Neural cell (in vitro differentiated cells): ENCODE data around the gene SOX18. TPM values are rescaled to one million over a fixed set of nuclear protein-coding genes. Genes with fewer than 3 reads are reported as not detected.

ENCODE experiments used
- H2AFZ ChIP-seq: fragments of 200-600, 300-800 bp; sonication (generic), shearing (Covaris generic); 2 replicates; pipeline ENCODE4 v1.6.0; 2014; ENCODE audit warnings: low read depth, mild to moderate bottlenecking, antibody characterized with exemption, low read length, moderate library complexity
- H3F3A ChIP-seq: fragments of 200-600 bp; shearing (Covaris generic); 2 replicates; pipeline ENCODE4 v1.6.1; 2016; ENCODE audit warnings: mild to moderate bottlenecking, moderate library complexity, mixed read lengths, antibody characterized with exemption, low read length; ENCODE audit not compliant: insufficient read depth, poor library complexity, severe bottlenecking
- H3K27ac ChIP-seq: fragments of 200-600, 300-800 bp; sonication (generic), shearing (Covaris generic); 2 replicates; pipeline ENCODE4 v1.5.1; 2014; ENCODE audit warnings: mild to moderate bottlenecking, low read length, moderate library complexity
- H3K27me3 ChIP-seq: fragments of 300-800, 200-600 bp; sonication (generic), shearing (Covaris generic); 2 replicates; pipeline ENCODE4 v1.6.0; 2014; ENCODE audit warnings: mild to moderate bottlenecking, low read depth, low read length, moderate library complexity; ENCODE audit not compliant: insufficient read depth
- H3K36me3 ChIP-seq: fragments of 300-800, 200-600 bp; sonication (generic), shearing (Covaris generic); 2 replicates; pipeline ENCODE4 v1.5.1; 2014; ENCODE audit warnings: mild to moderate bottlenecking, antibody characterized with exemption, low read length, moderate library complexity; ENCODE audit not compliant: insufficient read depth
- H3K4me2 ChIP-seq: fragments of 300-800, 200-600 bp; sonication (generic), shearing (Covaris generic); 2 replicates; pipeline ENCODE4 v1.6.0; 2014; ENCODE audit warnings: mild to moderate bottlenecking, low read length
- H3K4me3 ChIP-seq: fragments of 300-800, 200-600 bp; sonication (generic), shearing (Covaris generic); 2 replicates; pipeline ENCODE4 v1.5.1; 2014; ENCODE audit warnings: mild to moderate bottlenecking, low read length, moderate library complexity
- H3K79me2 ChIP-seq: fragments of 200-600 bp; shearing (Covaris generic); replicated peaks from 2 replicates; pipeline ENCODE4 v1.6.0; 2014; ENCODE audit warnings: mild to moderate bottlenecking, low read length, moderate library complexity; ENCODE audit not compliant: insufficient read depth
- H3K9ac ChIP-seq: fragments of 300-800, 200-600 bp; sonication (generic), shearing (Covaris generic); 2 replicates; pipeline ENCODE4 v1.6.1; 2016; ENCODE audit warnings: mild to moderate bottlenecking, low read length, mixed read lengths
- H3K9me2 ChIP-seq: fragments of 200-600 bp; shearing (Covaris generic); 2 replicates; pipeline ENCODE4 v1.6.1; 2016; ENCODE audit warnings: mild to moderate bottlenecking, low read length, mixed read lengths; ENCODE audit not compliant: insufficient read depth
- H3K9me3 ChIP-seq: fragments of 200-600, 300-800 bp; sonication (generic), shearing (Covaris generic); 2 replicates; pipeline ENCODE4 v1.6.1; 2016; ENCODE audit warnings: mild to moderate bottlenecking, mixed run types, low read length, moderate library complexity, mixed read lengths
- H4K20me1 ChIP-seq: fragments of 200-600 bp; shearing (Covaris generic); 2 replicates; pipeline ENCODE4 v1.6.1; 2016; ENCODE audit warnings: mild to moderate bottlenecking, mixed run types; ENCODE audit not compliant: insufficient read depth
- EP300 ChIP-seq: fragments of 450-650 bp; conservative IDR thresholded peaks from 2 replicates; pipeline ENCODE4 v1.6.1; 2014; ENCODE audit warnings: antibody characterized with exemption, mild to moderate bottlenecking, moderate library complexity; ENCODE audit not compliant: poor library complexity, severe bottlenecking
- EZH2 ChIP-seq: fragments of 200-600, 300-800 bp; shearing (Covaris generic), sonication (generic); IDR thresholded peaks from 2 replicates; pipeline ENCODE4 v1.6.1; 2014; ENCODE audit warnings: antibody characterized with exemption, low read length, borderline replicate concordance, mild to moderate bottlenecking; ENCODE audit not compliant: insufficient read depth, poor library complexity, severe bottlenecking
- MXI1 ChIP-seq: fragments of 450-650 bp; conservative IDR thresholded peaks from 2 replicates; pipeline ENCODE4 v1.6.1; 2014; ENCODE audit warnings: antibody characterized with exemption, mild to moderate bottlenecking; ENCODE audit not compliant: poor library complexity, severe bottlenecking
- POLR2AphosphoS5 ChIP-seq: IDR thresholded peaks from 2 replicates; pipeline ENCODE4 v1.6.1; 2012
- RAD21 ChIP-seq: fragments of 450-650 bp; conservative IDR thresholded peaks from 2 replicates; pipeline ENCODE4 v1.6.1; 2014; ENCODE audit warnings: antibody characterized with exemption, mild to moderate bottlenecking, moderate library complexity
- SMC3 ChIP-seq: fragments of 450-650 bp; conservative IDR thresholded peaks from 2 replicates; pipeline ENCODE4 v1.6.1; 2014; ENCODE audit warnings: antibody characterized with exemption, mild to moderate bottlenecking, moderate library complexity; ENCODE audit not compliant: poor library complexity
- TAF1 ChIP-seq: IDR thresholded peaks from 2 replicates; pipeline ENCODE4 v1.6.1; 2012; ENCODE audit warnings: low read depth
- polyA plus RNA-seq: library from polyadenylated mRNA; depleted of rRNA; stranded (reverse); fragments of >200 nt; gene quantifications from 2 replicates; pipeline ENCODE4 v1.2.3, GENCODE V29; 2014
- TF ChIP-seq, protein P1 (sequence below): fragments of 450-650 bp; IDR thresholded peaks from 2 replicates; pipeline ENCODE4 v1.5.1; 2014; ENCODE audit warnings: antibody characterized with exemption, mild to moderate bottlenecking, moderate library complexity; ENCODE audit not compliant: poor library complexity, severe bottlenecking
- TF ChIP-seq, protein P2 (sequence below): IDR thresholded peaks from 2 replicates; pipeline ENCODE4 v1.6.1; 2012; ENCODE audit warnings: borderline replicate concordance

Gene SOX18
- polyA plus RNA-seq, 1 donor from 2014 or later = 0.12 TPM

DNA sequence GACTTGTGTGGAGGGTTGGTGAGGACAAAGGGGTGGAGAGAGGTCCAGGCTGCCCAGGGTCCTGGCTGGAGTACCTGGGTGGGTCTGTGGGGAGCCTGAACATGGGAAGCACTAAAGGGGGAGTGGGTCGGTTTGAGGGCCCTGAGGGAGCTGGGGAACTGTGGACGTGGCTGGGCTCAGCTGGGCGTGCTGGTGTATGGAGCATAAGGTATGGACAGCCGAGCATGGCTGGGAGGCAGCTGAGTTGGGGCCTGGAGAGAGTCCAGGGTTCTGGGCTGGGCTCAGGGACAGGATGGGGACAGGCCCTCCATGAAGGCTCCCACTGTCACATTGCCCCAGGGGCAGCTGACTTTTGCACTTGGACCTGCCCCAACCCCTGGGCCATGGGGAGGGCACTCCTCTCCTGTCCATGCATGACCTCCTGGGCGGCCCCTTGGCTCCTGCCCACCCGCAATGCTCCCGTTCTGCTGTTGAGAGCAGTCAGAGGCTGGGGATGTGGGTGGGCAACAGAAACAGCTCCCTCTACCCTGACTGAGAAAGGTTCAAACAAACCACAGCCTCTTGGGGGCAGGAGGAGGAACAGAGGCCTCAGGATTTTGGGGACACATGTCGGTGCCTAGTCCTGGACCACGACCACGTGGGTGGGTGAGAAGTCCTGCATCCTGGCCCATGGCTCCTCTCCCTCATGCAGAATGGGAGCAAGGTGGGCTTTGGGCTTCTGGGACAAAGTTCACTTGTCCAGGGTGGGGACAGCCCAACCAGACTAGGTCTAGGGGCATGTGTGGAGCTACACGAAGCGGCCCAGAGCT lies 9.0 kb downstream of the SOX18 start:
- Histone ChIP-seq H3K27me3 (peaks cover 83% of the 10 kb centered on the region), H4K20me1 (no peaks in the 10 kb centered on the region), H3K4me2 (no peak overlapping the region), H3K9ac (no peak overlapping the region), H3K36me3 (no peaks in the 10 kb centered on the region), H3K4me3 (no peak overlapping the region), H3K27ac (no peak overlapping the region), H3K9me2 (no peaks in the 10 kb centered on the region), H3K79me2 (no peaks in the 10 kb centered on the region), H3F3A (no peaks in the 10 kb centered on the region), H2AFZ (no peak overlapping the region), H3K9me3 (no peaks in the 10 kb centered on the region)
- TF ChIP-seq SMC3 (no peak), MXI1 (no peak), RAD21 (no peak), EP300 (no peak), TAF1 (no peak), EZH2 (no peak), POLR2AphosphoS5 (no peak)
- TF ChIP-seq, protein P1, sequence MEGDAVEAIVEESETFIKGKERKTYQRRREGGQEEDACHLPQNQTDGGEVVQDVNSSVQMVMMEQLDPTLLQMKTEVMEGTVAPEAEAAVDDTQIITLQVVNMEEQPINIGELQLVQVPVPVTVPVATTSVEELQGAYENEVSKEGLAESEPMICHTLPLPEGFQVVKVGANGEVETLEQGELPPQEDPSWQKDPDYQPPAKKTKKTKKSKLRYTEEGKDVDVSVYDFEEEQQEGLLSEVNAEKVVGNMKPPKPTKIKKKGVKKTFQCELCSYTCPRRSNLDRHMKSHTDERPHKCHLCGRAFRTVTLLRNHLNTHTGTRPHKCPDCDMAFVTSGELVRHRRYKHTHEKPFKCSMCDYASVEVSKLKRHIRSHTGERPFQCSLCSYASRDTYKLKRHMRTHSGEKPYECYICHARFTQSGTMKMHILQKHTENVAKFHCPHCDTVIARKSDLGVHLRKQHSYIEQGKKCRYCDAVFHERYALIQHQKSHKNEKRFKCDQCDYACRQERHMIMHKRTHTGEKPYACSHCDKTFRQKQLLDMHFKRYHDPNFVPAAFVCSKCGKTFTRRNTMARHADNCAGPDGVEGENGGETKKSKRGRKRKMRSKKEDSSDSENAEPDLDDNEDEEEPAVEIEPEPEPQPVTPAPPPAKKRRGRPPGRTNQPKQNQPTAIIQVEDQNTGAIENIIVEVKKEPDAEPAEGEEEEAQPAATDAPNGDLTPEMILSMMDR = no peak
- TF ChIP-seq, protein P2, sequence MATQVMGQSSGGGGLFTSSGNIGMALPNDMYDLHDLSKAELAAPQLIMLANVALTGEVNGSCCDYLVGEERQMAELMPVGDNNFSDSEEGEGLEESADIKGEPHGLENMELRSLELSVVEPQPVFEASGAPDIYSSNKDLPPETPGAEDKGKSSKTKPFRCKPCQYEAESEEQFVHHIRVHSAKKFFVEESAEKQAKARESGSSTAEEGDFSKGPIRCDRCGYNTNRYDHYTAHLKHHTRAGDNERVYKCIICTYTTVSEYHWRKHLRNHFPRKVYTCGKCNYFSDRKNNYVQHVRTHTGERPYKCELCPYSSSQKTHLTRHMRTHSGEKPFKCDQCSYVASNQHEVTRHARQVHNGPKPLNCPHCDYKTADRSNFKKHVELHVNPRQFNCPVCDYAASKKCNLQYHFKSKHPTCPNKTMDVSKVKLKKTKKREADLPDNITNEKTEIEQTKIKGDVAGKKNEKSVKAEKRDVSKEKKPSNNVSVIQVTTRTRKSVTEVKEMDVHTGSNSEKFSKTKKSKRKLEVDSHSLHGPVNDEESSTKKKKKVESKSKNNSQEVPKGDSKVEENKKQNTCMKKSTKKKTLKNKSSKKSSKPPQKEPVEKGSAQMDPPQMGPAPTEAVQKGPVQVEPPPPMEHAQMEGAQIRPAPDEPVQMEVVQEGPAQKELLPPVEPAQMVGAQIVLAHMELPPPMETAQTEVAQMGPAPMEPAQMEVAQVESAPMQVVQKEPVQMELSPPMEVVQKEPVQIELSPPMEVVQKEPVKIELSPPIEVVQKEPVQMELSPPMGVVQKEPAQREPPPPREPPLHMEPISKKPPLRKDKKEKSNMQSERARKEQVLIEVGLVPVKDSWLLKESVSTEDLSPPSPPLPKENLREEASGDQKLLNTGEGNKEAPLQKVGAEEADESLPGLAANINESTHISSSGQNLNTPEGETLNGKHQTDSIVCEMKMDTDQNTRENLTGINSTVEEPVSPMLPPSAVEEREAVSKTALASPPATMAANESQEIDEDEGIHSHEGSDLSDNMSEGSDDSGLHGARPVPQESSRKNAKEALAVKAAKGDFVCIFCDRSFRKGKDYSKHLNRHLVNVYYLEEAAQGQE = no peak

DNA sequence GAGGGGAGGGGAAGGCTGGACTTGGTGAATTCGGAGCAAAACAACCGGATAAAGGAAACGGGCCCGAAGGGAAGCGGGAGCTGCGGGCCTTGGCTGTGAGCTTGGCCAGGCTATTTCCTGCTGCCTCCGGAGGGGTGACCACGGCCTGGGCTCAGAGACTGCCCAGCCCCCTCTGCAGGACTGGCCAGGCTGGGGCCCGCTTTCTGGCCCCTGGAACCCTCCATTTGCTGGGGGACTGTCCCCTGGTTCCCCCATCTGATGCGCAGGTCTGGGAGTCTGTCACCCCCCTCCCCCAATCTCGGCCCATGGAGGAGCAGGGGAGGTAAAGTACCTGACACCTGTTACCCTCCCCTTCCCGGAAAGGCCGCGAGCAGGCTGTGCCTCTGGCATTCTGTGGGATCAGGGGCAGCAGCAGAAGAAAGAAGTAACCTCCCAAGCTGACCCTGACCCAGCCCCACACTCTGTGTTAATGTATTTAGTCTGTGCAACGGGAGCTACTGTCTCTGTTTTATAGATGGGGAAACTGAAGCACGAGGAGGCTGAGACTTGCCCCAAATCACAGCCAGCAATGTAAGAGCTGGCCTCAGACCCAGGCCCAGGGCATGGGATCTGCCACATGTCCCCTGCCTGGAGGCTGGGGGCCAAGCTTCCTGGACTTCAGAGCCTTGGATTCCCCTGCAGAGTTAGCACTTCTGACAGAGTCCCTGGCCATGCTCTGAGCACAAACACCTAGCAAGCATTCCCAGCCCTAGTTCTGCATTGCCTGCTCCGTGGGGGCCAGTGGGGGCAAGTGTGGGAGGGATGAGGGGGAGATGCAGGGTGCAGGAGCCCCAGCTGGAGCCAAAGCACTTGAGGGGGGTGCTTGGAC lies 9.9 kb downstream of the SOX18 start:
- Histone ChIP-seq H3K4me3 (peak overlapping the region; percentile 67), H3K9ac (peak overlapping the region; percentile 50), H3K9me3 (no peaks in the 10 kb centered on the region), H4K20me1 (no peaks in the 10 kb centered on the region), H3F3A (no peaks in the 10 kb centered on the region), H3K27ac (no peak overlapping the region), H3K4me2 (no peak overlapping the region), H3K9me2 (no peaks in the 10 kb centered on the region), H2AFZ (no peak overlapping the region), H3K36me3 (no peaks in the 10 kb centered on the region), H3K79me2 (no peaks in the 10 kb centered on the region), H3K27me3 (peaks cover 74% of the 10 kb centered on the region)
- peak; percentile 4 for TF ChIP-seq SMC3
- no peak for TF ChIP-seq RAD21
